GM21786 (cell line): ENCODE results near the gene HSD17B2.

ENCODE experiments used
- ATAC-seq: cut with Tn5 transposase; IDR thresholded peaks from one replicate; pipeline ENCODE4 v1.9.1; 2021; ENCODE audit not compliant: unreplicated experiment

HSD17B2 gene

DNA sequence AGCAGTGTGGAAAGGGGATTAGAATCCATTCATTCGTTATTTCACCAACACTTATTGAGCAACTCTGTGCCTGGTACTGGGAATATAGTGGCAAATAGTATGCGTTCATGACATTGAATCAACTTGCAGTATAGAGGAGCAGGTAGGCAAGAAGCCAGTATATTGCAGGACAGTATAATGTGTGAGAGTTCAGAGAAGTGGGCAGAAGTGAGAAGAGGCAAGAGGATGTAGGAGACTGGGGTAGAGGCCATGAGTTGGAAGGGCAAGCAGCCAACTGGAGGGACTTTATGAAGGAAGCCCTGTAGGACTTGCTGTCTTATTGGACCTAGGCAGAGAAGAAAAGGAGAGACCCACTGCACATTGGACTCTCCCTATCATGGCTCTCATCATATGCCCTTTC is 12.3 kb downstream of the HSD17B2 start:
- no peak for ATAC-seq

- ATAC-seq: no peak
Observed at GRCh38 chr16:82047787-82048186, 12.7 kb downstream of the HSD17B2 start.

- no peak for ATAC-seq
Observed at GRCh38 chr16:82049484-82049883, 14.4 kb downstream of the HSD17B2 start.

DNA sequence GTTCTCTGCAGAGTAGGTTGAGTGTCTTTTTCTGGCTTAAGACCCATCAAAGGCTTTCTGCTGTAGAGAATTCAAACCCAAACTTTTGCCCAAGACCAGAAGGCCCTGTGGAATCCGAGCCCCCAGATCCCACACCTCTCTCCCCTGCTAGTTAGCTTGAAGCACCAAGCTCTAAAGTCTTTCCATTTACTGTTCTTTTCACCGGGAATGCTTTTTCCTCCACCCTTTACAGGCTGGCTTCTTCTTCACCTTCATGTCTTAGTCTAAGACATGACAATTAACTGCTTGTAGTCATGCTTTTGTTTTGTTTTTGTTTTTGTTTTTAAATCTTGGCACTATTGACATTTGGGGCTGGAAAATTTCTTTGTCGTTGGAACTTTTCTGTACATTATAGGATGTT is 15.5 kb downstream of the HSD17B2 start:
- ATAC-seq: no peak

DNA sequence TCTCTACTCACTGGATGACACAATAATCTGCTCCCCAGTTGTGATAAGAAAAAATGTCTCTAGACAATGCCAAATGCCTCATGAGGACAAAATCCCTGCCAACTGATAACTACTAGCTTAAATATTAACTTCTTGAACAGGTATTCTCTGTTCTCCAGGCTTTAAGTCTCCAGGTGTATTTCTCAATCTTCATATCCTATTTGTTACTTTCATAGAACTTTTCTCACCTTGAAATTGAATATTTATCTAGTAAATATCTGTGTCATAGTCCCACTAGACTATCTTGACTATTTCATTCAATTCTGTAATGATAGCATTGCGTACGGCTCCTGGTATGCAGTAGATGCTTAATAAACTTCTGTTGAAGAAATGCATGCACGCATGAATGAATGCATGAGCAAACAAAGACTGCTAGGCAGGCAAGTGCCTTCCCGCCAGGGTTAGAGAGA is 15.9 kb downstream of the HSD17B2 start:
- no peak for ATAC-seq

- no peak for ATAC-seq
Observed at GRCh38 chr16:82051656-82052055, 16.6 kb downstream of the HSD17B2 start.

- no peak for ATAC-seq
Observed at GRCh38 chr16:82055117-82055516, 20.1 kb downstream of the HSD17B2 start.

- no peak for ATAC-seq
Observed at GRCh38 chr16:82055728-82056549, 20.9 kb downstream of the HSD17B2 start.

- ATAC-seq: no peak
Observed at GRCh38 chr16:82056550-82056896, 21.5 kb downstream of the HSD17B2 start.

GRCh38 chr16:82059161-82059982 is 24.3 kb downstream of the HSD17B2 start:
- no peak for ATAC-seq

DNA sequence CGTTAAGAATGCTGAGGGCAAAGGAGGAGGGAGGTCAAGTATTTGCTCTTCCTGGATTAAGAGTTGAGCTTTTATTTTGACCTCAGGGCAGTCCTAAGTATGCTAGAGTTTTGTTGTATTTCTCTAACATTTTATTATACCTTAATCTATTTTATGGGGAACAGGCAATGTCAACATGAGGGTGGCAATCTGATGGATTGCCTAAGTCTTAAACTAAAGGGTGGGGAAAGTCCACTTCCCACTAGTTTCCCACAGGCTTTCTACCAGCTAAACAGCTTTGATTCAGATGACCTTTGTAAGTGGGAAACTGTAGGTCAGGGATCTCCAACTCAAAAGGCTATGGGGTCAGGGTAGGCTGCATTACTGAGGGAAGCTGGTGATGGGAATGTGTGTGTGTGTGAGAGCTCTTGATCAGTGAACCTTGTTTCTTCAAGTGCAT is 24.9 kb downstream of the HSD17B2 start:
- no peak for ATAC-seq

GRCh38 chr16:82061861-82062525 is 26.9 kb downstream of the HSD17B2 start:
- no peak for ATAC-seq

- ATAC-seq: no peak
Observed at GRCh38 chr16:82062645-82063058, 27.6 kb downstream of the HSD17B2 start.

- ATAC-seq: no peak
Observed at GRCh38 chr16:82063456-82064082, 28.5 kb downstream of the HSD17B2 start.

GRCh38 chr16:82067042-82067803 is 32.2 kb downstream of the HSD17B2 start:
- no peak for ATAC-seq

DNA sequence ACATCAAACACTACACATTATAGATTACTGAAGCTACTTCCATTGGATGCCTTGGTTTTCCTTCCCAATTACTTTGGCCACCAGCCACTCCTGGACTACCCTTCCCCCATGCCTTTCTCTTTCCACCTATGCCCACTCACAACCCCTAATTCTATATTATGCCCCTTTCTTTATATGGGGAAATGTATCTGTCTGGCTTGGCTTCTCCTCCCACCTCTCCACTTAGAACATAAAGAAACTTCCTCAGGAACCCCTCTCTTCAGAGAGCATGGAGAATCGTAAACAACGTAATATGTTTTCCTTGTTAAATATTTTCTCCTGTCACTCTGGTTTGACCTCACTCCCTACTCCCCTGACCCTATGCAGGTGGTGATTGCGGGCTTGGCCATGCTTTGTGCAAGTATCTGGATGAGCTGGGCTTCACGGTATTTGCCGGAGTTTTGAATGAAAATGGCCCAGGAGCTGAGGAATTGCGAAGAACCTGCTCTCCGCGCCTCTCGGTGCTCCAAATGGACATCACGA is 32.8 kb downstream of the HSD17B2 start:
- no peak for ATAC-seq

GRCh38 chr16:82070656-82071369 is 35.8 kb downstream of the HSD17B2 start:
- ATAC-seq: no peak

DNA sequence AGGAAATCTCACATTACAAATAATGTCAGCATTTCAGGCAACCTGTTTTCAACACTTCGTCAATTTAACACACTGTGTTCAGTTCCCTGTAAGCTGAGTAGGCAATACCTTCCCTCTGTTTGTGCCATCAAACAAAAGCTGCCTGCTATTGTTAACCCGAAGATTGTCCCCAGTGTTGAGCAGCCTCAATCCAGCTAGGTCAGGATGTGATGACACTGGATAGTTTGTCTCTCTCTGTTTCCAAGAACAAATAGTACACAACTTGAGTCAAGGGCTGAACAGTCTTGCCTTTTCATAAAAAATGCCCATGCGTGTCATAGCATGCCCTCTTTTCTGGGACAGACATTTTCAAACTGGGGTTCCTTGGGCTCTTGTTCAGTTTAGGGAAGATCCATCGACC is 36.4 kb downstream of the HSD17B2 start:
- no peak for ATAC-seq

DNA sequence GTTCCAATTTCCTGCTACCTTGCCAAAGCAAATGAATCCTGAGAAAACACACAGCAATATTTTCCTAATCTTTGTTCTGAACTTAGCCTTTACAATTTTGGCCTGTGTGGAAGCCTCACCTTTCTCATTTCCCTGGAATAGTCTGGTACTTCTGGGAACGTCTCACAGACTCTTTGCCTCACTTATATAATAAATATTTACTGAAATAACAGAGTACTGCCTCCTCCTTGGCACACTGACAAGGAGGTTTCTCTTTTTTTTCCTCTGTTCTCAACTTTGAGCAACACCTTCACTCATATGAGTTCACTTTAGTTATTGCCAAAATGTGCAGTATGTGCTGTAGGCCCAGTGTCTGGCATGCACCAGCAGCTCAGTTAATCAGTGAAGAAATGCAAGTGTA is 37.3 kb downstream of the HSD17B2 start:
- ATAC-seq: no peak
